BLaER1 (cell line): Measurements from ENCODE around the gene ARHGEF39.

Experiments used
- H3K27ac ChIP-seq: shearing (Covaris generic); formaldehyde crosslinking; 2 replicates; pipeline ENCODE4 v1.8.1; 2022
- H3K27me3 ChIP-seq: shearing (Covaris generic); formaldehyde crosslinking; 2 replicates; pipeline ENCODE4 v1.8.1; 2022
- H3K36me3 ChIP-seq: shearing (Covaris generic); formaldehyde crosslinking; 2 replicates; pipeline ENCODE4 v1.8.1; 2022
- H3K4me1 ChIP-seq: shearing (Covaris generic); formaldehyde crosslinking; 2 replicates; pipeline ENCODE4 v1.8.1; 2022
- H3K4me2 ChIP-seq: shearing (Covaris generic); formaldehyde crosslinking; 2 replicates; pipeline ENCODE4 v1.8.1; 2022
- H3K4me3 ChIP-seq: shearing (Covaris generic); formaldehyde crosslinking; 2 replicates; pipeline ENCODE4 v1.8.1; 2022
- H3K9ac ChIP-seq: shearing (Covaris generic); formaldehyde crosslinking; 2 replicates; pipeline ENCODE4 v1.8.1; 2022
- H3K9me3 ChIP-seq: shearing (Covaris generic); formaldehyde crosslinking; 2 replicates; pipeline ENCODE4 v1.8.1; 2022
- H4K20me1 ChIP-seq: shearing (Covaris generic); formaldehyde crosslinking; 2 replicates; pipeline ENCODE4 v1.8.1; 2022
- Cebpa-rat ChIP-seq: shearing (Covaris generic); IDR thresholded peaks from 2 replicates; pipeline ENCODE4 v1.8.1; 2022

ARHGEF39 gene

DNA sequence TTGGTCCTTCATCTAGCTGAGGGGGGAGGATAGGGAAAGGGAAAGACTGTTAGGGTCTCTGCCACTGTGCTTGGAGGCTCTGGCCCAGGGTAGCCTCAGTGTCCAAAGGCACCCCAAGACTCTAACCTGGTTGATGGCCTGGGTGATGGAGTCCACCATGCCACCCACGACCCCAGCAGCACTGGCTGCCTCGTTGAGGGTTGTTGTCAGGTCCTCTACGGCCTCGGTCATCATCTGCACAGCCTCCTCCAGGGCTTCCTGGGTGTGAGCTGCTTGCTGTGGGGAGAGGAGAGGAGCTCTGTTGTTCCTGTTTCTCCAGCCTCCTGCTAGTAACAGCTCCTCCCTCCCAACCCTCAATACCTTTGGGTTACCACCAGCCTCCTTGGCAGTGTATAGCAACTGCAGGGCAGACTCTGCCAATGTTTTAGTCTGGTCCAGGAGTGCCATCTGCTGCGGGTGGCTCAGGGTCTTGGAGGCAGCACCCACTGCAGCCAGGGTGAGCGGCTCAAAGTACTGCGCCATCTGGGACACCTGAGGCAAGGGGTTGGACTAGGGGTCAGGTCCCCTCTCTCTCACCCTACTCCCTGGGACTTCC lies 40.9 kb upstream of the ARHGEF39 start:
- Histone ChIP-seq H3K4me2 (no peak overlapping the region), H3K36me3 (peaks cover 100% of the 10 kb centered on the region), H4K20me1 (no peaks in the 10 kb centered on the region), H3K9ac (no peak overlapping the region), H3K27ac (no peak overlapping the region), H3K4me1 (no peaks in the 10 kb centered on the region), H3K4me3 (no peak overlapping the region), H3K9me3 (no peaks in the 10 kb centered on the region), H3K27me3 (no peaks in the 10 kb centered on the region)
- TF ChIP-seq Cebpa-rat, result no peak

DNA sequence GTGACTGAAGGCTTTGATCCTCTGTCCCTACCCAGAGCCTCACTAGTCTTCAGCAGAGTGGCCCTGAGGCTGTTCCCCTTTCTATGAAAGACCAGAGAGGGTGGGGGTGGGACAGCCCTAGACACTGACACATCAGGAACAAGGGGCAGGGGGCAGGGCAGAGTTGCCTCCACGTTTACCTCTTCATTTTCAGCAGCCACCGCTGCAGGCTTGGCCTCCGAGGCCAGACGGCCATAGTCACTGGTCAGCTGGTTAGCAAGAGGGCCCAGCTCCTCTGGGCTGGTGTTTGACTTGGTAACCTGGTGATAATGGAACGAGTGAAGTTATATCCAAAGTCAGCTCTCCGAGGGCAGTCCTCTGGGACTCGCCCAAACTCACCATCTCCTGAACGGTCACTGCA lies 40.4 kb upstream of the ARHGEF39 start:
- no peak overlapping the region for H3K9ac ChIP-seq
- H3K27ac ChIP-seq, result no peak overlapping the region
- no peak overlapping the region for H3K4me2 ChIP-seq
- H3K4me3 ChIP-seq, result no peak overlapping the region
- H4K20me1 ChIP-seq, result no peaks in the 10 kb centered on the region
- no peak for TF ChIP-seq Cebpa-rat
- no peaks in the 10 kb centered on the region for H3K27me3 ChIP-seq
- H3K4me1 ChIP-seq, result no peaks in the 10 kb centered on the region
- no peaks in the 10 kb centered on the region for H3K9me3 ChIP-seq
- H3K36me3 ChIP-seq, result peaks cover 100% of the 10 kb centered on the region

DNA sequence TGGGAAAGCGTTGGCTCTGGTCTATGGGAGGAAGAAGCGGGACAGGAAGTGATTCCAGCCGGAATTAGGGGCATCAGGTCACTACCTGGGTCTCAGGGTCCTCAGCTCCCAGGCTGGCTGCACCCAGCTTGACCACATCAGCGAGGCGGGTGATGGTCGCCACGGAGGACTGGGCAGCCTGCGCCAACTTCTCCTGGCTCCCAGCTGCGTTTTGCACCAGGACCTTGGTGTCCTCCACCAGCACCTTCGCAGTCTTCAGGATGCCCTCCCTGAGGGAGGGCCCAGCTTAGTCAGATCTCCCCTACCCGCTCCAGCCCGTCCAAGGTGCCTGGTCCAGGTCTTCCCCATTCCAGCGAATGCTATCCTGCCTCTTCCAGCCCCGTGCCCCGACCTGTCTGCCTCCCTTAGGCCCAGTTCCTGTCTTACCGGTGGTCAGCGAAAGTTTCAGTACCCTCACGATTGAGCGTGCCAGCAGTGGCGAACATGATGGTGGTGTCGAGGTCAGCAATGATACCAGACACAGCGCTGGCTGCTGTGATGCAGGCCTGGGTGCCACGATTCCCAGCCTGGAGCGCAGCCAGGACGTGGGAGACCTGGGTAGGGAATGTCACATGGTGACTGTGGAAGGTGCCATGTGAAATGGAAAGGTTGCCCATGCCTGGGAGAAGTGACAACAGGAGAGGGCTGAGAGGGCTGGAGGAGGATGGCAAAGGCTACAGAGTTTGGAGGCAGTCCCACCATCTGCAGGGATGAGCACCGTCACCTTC lies 39.1 kb upstream of the ARHGEF39 start:
- no peak for TF ChIP-seq Cebpa-rat
- Histone ChIP-seq H3K4me1 (no peaks in the 10 kb centered on the region), H3K9ac (no peak overlapping the region), H4K20me1 (no peaks in the 10 kb centered on the region), H3K36me3 (peaks cover 100% of the 10 kb centered on the region), H3K27ac (no peak overlapping the region), H3K4me2 (no peak overlapping the region), H3K4me3 (no peak overlapping the region), H3K9me3 (no peaks in the 10 kb centered on the region), H3K27me3 (no peaks in the 10 kb centered on the region)

DNA sequence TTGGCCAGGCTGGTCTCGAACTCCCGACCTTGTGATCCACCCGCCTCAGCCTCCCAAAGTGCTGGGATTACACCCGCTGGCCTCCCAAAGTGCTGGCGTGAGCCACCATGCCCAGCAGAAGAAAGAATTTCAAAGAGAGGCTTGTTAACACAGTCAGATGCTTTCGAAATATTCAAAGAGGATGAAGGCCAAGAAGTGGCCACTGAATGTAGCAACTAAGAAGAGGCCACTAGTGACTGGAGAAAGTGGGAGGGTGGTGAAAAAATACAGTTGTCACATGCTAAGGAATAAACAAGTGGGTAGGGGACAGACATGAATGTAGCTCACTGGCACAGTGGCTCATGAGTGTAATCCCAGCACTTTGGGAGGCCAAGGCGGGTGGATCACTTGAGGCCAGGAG lies 37.7 kb upstream of the ARHGEF39 start:
- Histone ChIP-seq H3K4me2 (no peak overlapping the region), H3K4me3 (no peak overlapping the region), H3K4me1 (no peaks in the 10 kb centered on the region), H3K27ac (no peak overlapping the region), H3K9me3 (no peaks in the 10 kb centered on the region), H4K20me1 (no peaks in the 10 kb centered on the region), H3K36me3 (peaks cover 100% of the 10 kb centered on the region), H3K9ac (no peak overlapping the region), H3K27me3 (no peaks in the 10 kb centered on the region)
- TF ChIP-seq Cebpa-rat, result no peak

DNA sequence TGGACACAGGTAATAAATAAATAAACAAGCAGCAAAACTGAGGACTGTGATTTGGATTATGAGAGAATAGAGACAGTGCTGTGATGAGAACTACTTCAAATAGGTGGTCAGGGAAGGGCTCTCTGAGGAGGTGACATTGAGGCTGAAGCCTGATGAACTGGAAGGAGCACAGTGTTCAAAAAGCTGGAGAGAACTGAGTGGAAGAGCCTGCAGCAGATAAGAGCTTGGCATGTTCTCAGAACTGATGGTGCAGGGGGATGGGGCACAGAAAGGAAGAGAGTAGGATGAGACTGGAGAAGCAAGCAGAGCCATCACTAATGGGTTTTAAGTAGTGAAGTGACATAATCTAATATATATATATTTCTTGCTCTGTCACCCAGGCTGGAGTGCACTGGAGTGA lies 35.9 kb upstream of the ARHGEF39 start:
- peaks cover 100% of the 10 kb centered on the region for H3K36me3 ChIP-seq
- no peak for TF ChIP-seq Cebpa-rat
- no peak overlapping the region for H3K4me2 ChIP-seq

DNA sequence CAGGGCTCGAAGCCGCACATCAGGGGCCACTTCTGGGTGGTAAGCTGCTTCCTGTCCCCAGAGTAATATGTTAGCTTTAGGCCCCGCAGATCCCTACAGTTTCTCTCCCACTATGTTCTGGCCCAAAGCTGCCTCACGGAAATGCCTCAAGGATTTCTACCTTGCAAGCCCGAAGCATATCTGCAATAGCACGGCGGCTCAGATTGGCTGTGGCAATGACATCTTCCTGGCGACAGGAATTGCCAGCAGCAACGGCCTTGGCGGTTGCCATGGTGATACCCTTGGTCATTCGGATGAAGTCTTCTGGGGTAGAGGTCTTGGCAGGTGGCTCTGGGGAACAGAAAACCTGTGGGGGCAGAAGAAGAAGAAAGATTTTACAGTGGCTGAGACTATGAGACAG lies 35.0 kb upstream of the ARHGEF39 start:
- H4K20me1 ChIP-seq, result no peaks in the 10 kb centered on the region
- no peaks in the 10 kb centered on the region for H3K9me3 ChIP-seq
- peaks cover 96% of the 10 kb centered on the region for H3K36me3 ChIP-seq
- no peaks in the 10 kb centered on the region for H3K4me1 ChIP-seq
- H3K4me2 ChIP-seq, result no peak overlapping the region
- H3K9ac ChIP-seq, result no peak overlapping the region
- no peaks in the 10 kb centered on the region for H3K27me3 ChIP-seq
- TF ChIP-seq Cebpa-rat, result no peak
- H3K4me3 ChIP-seq, result no peak overlapping the region
- H3K27ac ChIP-seq, result no peak overlapping the region

More for the DNA sequence above, 35.9 kb upstream of the ARHGEF39 start:
- Histone ChIP-seq H3K9ac (no peak overlapping the region), H3K4me3 (no peak overlapping the region), H3K9me3 (no peaks in the 10 kb centered on the region), H3K4me1 (no peaks in the 10 kb centered on the region), H3K27me3 (no peaks in the 10 kb centered on the region), H4K20me1 (no peaks in the 10 kb centered on the region), H3K27ac (no peak overlapping the region)

DNA sequence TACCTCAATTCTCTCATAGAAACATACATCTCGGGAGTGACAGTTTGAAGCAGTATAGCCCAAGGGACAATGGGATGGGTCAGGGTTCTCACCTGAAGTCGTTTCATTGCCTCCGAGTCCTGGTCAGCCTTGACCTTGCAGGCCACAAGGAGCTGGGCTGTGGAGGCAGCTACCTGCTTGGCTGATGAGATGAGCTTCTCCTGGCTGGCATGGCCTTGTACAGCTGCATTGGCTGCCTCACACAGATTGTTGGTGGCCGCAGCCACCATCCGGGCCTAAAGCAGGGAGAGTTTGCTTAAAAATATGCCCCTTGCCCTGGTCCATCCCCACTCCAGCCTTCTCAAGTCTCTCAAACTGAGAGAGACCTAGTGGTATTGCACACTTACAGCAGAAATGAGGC lies 33.2 kb upstream of the ARHGEF39 start:
- Histone ChIP-seq H3K27ac (no peak overlapping the region), H3K4me1 (no peaks in the 10 kb centered on the region), H3K4me2 (no peak overlapping the region), H3K9ac (no peak overlapping the region), H3K9me3 (no peaks in the 10 kb centered on the region), H4K20me1 (no peaks in the 10 kb centered on the region), H3K4me3 (no peak overlapping the region), H3K27me3 (no peaks in the 10 kb centered on the region), H3K36me3 (peaks cover 78% of the 10 kb centered on the region)
- no peak for TF ChIP-seq Cebpa-rat

DNA sequence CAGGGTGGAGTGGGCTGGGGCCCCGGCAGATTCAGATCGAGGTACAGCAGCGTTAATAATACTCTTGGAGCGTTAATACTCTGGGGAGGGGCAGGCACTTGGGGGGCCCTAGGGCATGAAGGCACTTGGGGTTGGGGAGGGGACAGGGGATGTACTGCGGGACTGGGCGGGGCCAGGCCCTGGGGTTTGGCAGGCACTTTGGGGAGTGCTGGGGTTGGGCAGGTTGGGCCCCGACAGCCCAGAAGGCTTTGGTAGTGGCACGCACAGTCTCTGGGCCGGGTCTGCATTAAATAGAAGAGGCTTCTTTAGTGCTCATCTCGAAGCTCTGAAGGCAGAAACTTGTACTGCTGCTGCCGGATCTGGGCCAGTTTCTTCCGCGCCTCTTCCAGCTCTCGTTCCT lies 32.5 kb upstream of the ARHGEF39 start:
- Histone ChIP-seq H3K36me3 (peaks cover 71% of the 10 kb centered on the region), H4K20me1 (no peaks in the 10 kb centered on the region)

DNA sequence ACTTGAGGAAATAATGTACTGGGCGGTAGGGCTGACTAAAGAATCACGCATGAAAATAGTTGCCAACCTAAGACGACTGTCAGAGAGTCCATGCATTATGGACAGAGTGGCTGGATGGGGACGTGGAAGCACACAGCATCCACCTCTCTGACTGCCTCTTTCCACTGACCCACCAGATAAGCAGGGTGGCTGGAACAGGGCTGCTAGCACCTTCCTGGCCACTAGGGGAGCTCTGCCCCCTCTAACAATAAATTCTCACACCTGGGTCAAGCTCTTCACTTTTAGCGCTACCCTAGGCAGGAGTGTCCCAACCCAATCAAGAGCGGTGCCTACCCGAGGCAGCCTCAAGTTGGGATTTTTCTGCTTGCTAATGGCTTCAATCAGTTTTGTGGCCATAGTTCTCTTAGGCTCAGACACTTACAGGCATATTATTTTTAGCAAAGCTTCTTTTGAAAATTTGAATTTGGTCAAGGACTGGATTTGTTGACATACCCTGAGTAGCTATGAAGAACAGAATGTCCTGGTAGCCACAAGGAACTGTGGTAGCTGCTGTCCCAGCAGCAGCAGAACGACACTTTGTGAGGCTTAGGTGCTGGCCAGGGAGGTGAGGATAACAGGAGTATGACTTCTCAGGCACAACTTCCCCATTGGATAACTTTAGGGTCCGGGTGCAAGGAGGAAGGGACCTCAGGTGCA lies 31.7 kb upstream of the ARHGEF39 start:
- H3K9me3 ChIP-seq, result no peaks in the 10 kb centered on the region
- H3K27me3 ChIP-seq, result no peaks in the 10 kb centered on the region
- H3K4me3 ChIP-seq, result no peak overlapping the region
- no peaks in the 10 kb centered on the region for H4K20me1 ChIP-seq
- peaks cover 63% of the 10 kb centered on the region for H3K36me3 ChIP-seq
- no peak overlapping the region for H3K27ac ChIP-seq
- no peak overlapping the region for H3K9ac ChIP-seq
- no peak overlapping the region for H3K4me2 ChIP-seq
- no peaks in the 10 kb centered on the region; the same call in 1 of the 2 replicates for H3K4me1 ChIP-seq
- TF ChIP-seq Cebpa-rat, result no peak

More for the DNA sequence above, 32.5 kb upstream of the ARHGEF39 start:
- no peak for TF ChIP-seq Cebpa-rat
- Histone ChIP-seq H3K4me1 (no peaks in the 10 kb centered on the region), H3K9me3 (no peaks in the 10 kb centered on the region), H3K27me3 (no peaks in the 10 kb centered on the region), H3K4me2 (no peak overlapping the region), H3K27ac (no peak overlapping the region), H3K4me3 (no peak overlapping the region), H3K9ac (no peak overlapping the region)

DNA sequence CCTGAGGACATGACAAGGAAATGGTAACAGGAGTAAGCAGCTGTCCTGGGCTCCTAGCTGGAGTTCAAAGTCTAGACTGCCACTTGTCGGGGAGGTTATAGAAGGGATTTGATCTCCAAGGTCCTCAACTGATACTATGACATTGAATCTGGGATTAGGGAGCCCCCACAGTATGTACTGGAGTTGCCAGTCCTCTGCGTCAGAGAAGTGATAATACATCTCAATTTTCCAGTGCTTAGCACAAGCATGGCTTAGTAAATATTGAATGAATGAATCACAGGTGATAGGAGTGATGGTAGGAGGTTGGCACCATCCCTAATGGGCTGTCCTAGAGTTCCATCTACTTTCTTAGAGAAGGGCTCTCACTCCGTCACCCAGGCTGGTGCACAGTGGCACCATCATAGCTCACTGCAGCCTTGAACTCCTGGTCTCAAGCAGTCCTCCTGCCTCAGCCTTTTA lies 31.0 kb upstream of the ARHGEF39 start:
- Histone ChIP-seq H3K9ac (no peak overlapping the region), H3K4me3 (no peak overlapping the region), H3K9me3 (no peaks in the 10 kb centered on the region), H3K4me2 (no peak overlapping the region), H3K4me1 (peaks cover 7% of the 10 kb centered on the region), H3K27ac (no peak overlapping the region), H3K27me3 (no peaks in the 10 kb centered on the region), H4K20me1 (no peaks in the 10 kb centered on the region), H3K36me3 (peaks cover 56% of the 10 kb centered on the region)
- TF ChIP-seq Cebpa-rat, result no peak
